IMR-90 (cell line): ENCODE data around the gene PLEKHD1.

ENCODE experiments used
- BHLHE40 ChIP-seq: fragments of 150-350 bp; IDR thresholded peaks from 2 replicates; pipeline ENCODE4 v1.6.1; 2016; ENCODE audit warnings: mild to moderate bottlenecking, low read depth, low read length
- CEBPB ChIP-seq: IDR thresholded peaks from 2 replicates; pipeline ENCODE4 v1.6.1; 2012; ENCODE audit warnings: low read depth, low read length, improper control_type of control experiment
- CHD1 ChIP-seq: IDR thresholded peaks from 2 replicates; pipeline ENCODE4 v1.6.1; 2012; ENCODE audit warnings: low read depth, low read length, improper control_type of control experiment
- FOS ChIP-seq: fragments of 150-350 bp; IDR thresholded peaks from 2 replicates; pipeline ENCODE4 v1.6.1; 2016; ENCODE audit warnings: low read depth, low read length
- MAFK ChIP-seq: IDR thresholded peaks from 2 replicates; pipeline ENCODE4 v1.6.1; 2012; ENCODE audit warnings: low read depth, low read length, improper control_type of control experiment
- MAZ ChIP-seq: IDR thresholded peaks from 2 replicates; pipeline ENCODE4 v1.6.1; 2012; ENCODE audit warnings: low read depth, mild to moderate bottlenecking, low read length, improper control_type of control experiment, moderate library complexity, borderline replicate concordance
- MXI1 ChIP-seq: IDR thresholded peaks from 2 replicates; pipeline ENCODE4 v1.6.1; 2012; ENCODE audit warnings: low read depth, mild to moderate bottlenecking, low read length, moderate library complexity, borderline replicate concordance
- NFE2L2 ChIP-seq: fragments of 150-350 bp; IDR thresholded peaks from 2 replicates; pipeline ENCODE4 v1.6.1; 2016; ENCODE audit warnings: low read depth, mild to moderate bottlenecking, low read length
- POLR2A ChIP-seq: IDR thresholded peaks from 2 replicates; pipeline ENCODE4 v1.6.1; 2012; ENCODE audit warnings: mild to moderate bottlenecking, low read depth, low read length
- RAD21 ChIP-seq: IDR thresholded peaks from 2 replicates; pipeline ENCODE4 v1.6.1; 2012; ENCODE audit warnings: low read length, improper control_type of control experiment
- RFX5 ChIP-seq: IDR thresholded peaks from 2 replicates; pipeline ENCODE4 v1.8.0; 2012; ENCODE audit warnings: low read depth, mild to moderate bottlenecking, low read length, moderate library complexity
- SMC3 ChIP-seq: fragments of 150-350 bp; IDR thresholded peaks from 2 replicates; pipeline ENCODE4 v1.6.1; 2016; ENCODE audit warnings: low read depth, mild to moderate bottlenecking, antibody characterized with exemption, low read length, moderate library complexity
- TF ChIP-seq, protein P1 (sequence below): conservative IDR thresholded peaks from 2 replicates; pipeline ENCODE4 v1.5.1; 2012; ENCODE audit warnings: mild to moderate bottlenecking, low read depth, low read length, improper control_type of control experiment
- TF ChIP-seq, protein P2 (sequence below): fragments of 150-350 bp; IDR thresholded peaks from 2 replicates; pipeline ENCODE4 v1.6.1; 2017; ENCODE audit warnings: mild to moderate bottlenecking, antibody characterized with exemption, low read length, low read depth

DNA sequence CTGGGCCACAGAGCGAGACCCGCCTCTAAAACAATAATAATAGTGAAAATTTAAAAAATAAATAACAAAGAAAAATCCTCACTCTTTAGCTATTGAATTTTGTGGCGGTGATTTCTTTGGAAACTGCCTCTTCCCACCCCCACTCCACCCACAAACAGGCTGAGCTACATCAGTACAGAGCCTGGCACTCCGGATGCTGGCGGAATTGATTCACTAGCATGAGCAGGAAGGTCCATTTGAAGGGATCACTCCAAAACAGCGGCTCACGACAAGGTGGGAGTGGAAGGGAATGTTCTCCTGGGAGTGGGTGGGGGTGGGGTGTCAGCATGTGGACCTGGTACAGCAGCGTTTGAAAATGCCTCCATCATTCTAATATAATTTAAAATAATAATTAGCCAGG lies 64.0 kb downstream of the PLEKHD1 start:
- TF ChIP-seq, protein P1, sequence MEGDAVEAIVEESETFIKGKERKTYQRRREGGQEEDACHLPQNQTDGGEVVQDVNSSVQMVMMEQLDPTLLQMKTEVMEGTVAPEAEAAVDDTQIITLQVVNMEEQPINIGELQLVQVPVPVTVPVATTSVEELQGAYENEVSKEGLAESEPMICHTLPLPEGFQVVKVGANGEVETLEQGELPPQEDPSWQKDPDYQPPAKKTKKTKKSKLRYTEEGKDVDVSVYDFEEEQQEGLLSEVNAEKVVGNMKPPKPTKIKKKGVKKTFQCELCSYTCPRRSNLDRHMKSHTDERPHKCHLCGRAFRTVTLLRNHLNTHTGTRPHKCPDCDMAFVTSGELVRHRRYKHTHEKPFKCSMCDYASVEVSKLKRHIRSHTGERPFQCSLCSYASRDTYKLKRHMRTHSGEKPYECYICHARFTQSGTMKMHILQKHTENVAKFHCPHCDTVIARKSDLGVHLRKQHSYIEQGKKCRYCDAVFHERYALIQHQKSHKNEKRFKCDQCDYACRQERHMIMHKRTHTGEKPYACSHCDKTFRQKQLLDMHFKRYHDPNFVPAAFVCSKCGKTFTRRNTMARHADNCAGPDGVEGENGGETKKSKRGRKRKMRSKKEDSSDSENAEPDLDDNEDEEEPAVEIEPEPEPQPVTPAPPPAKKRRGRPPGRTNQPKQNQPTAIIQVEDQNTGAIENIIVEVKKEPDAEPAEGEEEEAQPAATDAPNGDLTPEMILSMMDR: no peak
- no peak for TF ChIP-seq POLR2A
- TF ChIP-seq, protein P2, sequence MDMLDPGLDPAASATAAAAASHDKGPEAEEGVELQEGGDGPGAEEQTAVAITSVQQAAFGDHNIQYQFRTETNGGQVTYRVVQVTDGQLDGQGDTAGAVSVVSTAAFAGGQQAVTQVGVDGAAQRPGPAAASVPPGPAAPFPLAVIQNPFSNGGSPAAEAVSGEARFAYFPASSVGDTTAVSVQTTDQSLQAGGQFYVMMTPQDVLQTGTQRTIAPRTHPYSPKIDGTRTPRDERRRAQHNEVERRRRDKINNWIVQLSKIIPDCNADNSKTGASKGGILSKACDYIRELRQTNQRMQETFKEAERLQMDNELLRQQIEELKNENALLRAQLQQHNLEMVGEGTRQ: no peak
- TF ChIP-seq CHD1: no peak
- TF ChIP-seq RFX5: no peak
- TF ChIP-seq CEBPB: no peak
- TF ChIP-seq SMC3: no peak
- TF ChIP-seq MAZ: no peak
- TF ChIP-seq NFE2L2: no peak
- TF ChIP-seq MXI1: no peak
- no peak for TF ChIP-seq BHLHE40
- no peak for TF ChIP-seq RAD21
- TF ChIP-seq FOS: no peak
- no peak for TF ChIP-seq MAFK
